GM19351 (cell line): ENCODE data around the gene GLTPD2.

Experiments used
- ATAC-seq: cut with Tn5 transposase; IDR thresholded peaks from one replicate; pipeline ENCODE4 v1.9.1; 2021; ENCODE audit warnings: mild to moderate bottlenecking, moderate library complexity; ENCODE audit not compliant: unreplicated experiment

The GLTPD2 gene

DNA sequence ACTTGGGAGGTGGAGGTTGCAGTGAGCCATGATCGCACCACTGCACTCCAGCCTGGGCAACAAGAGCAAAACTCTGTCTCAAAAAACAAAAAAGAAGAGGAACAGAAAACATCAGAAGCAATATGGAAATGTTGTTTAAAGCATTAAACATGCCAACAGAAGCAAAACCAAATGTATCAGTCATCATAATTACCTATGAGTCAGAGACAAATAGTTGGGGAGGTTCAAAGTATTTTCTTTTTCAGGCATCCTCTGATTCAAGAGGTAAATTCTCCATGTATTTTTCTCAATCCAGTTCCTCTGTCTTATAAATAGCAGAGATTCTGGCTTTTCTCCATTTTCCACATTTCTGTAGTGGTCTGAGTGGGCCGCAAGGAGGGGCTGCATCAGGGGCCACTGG is 19.1 kb upstream of the GLTPD2 start:
- no peak for ATAC-seq

DNA sequence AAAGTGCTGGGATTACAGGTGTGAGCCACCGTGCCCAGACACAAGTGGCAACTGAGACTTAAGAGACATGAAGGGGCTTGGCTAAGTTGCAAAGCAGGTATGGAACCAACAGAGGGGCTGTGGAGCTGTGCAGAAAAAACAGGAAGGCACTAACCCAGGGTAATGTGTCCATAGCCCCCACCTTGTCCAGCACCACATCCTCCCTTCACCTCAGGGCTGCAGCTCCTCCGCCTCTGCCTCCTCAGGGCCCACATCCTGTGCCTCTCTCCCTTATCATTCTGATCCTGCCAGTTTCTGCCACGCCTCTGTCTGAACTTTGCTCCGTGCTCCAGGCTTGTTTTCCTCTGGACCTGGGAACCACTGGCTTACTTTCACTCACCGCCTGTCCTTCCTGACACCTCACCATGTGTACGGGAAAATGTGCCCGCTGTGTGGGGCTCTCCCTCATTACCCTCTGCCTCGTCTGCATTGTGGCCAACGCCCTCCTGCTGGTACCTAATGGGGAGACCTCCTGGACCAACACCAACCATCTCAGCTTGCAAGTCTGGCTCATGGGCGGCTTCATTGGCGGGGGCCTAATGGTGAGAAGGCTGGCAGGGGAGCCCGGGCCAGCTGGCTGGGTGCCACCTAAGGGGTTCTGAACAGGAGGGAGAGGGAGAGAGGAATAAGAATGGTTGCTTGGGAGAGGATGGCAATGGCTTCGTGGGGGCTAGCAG is 17.1 kb upstream of the GLTPD2 start, which contains the start of gene TM4SF5:
TSS of gene TM4SF5 (plus strand) at position 368 of the 716 bp plus-strand sequence. CDS start at position 405, 37 bp downstream.
- ATAC-seq: no peak

DNA sequence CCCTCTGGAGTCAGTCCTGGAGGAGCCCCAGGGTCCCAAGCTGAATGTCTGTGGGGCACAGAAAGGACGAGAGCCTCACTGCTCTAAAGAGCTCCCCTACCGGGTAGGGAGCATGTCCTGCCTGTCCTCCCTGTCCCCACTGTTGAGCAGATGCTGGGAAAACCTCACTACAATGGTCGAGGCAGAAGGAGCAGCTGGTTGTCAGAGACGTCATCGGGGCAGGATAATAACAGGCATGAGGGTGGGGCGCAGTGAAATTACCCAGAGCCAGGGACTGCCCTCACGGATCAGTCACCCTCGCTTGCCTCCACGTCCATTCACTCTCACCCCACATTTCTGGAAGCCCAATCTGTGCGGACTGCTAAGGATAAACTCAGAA is 16.5 kb upstream of the GLTPD2 start:
- ATAC-seq: no peak

DNA sequence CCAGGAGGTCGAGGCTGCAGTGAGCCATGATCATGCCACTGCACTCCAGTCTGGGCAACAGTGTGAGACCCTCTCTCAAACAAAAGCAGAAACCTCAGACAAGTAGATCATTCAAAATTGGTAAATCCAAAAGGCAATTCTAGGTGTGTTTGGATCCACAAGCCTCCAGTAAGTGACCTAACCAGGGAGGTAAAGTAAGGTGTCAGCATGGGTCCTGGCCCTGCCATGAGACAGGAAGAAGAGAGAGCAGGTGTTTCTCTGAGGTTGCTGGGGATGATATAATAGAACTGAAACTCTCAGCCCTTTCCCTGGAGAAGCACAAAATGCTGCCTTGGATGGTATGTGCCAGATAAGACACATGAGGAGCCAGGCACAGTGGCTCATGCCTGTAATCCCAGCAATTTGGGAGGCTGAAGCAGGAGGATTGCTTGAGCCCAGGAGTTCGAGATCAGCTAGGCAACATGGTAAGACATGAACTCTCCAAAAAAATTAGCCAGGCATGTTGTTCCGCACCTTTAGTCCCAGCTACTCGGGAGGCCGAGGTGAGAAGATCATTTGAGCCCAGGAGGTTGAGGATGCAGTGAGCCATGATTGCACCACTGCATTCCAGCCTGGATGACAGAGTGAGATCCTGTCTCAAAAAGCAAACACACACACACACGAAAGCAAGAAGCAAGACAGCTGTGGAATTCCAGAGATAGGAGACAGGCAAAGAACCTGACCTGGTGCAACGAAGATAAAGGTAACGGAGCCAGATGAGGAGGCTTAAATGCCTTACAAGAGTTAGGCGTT is 10.6 kb upstream of the GLTPD2 start:
- no peak for ATAC-seq

DNA sequence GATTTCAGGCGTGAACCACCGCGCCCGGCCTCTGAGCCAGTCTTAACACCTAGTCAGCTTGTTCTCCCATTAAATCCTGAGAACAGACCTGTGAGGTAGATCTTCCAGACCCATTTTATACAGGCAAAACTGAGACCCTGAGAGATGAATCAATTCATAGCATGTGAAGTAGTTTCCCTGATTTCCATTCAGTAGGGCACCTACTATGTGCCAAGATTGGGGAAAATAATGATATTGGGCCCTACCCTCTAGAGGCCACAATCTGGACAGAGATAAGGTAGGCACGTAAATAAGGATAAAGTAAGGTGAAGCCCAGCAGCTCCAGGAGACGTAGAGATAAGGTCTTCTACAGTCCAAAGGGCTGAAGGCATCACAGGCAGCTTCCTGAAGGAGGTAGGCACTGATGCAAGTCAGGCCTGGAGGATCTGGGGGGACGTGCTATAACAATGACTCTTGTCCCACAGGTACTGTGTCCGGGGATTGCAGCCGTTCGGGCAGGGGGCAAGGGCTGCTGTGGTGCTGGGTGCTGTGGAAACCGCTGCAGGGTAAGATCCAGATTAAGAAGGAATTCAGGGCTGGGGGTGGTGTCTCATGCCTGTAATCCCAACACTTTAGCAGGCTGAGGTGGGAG is 8.3 kb upstream of the GLTPD2 start:
- no peak for ATAC-seq

DNA sequence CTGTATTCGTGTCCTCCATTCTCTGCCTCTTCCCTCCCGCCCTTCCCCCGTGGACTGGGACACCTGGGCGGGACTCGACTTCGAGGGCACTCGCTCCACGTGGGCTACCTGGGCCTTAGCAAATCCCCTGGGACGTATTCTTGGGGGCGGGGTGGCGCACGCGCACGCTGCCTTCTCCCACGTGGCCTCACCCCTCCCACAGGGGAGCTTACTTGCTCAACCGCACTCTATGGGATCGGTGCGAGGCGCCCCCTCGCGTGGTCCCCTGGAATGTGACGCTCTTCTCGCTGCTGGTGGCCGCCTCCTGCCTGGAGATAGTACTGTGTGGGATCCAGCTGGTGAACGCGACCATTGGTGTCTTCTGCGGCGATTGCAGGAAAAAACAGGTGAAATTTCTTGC is 6.1 kb upstream of the GLTPD2 start:
- ATAC-seq: no peak

DNA sequence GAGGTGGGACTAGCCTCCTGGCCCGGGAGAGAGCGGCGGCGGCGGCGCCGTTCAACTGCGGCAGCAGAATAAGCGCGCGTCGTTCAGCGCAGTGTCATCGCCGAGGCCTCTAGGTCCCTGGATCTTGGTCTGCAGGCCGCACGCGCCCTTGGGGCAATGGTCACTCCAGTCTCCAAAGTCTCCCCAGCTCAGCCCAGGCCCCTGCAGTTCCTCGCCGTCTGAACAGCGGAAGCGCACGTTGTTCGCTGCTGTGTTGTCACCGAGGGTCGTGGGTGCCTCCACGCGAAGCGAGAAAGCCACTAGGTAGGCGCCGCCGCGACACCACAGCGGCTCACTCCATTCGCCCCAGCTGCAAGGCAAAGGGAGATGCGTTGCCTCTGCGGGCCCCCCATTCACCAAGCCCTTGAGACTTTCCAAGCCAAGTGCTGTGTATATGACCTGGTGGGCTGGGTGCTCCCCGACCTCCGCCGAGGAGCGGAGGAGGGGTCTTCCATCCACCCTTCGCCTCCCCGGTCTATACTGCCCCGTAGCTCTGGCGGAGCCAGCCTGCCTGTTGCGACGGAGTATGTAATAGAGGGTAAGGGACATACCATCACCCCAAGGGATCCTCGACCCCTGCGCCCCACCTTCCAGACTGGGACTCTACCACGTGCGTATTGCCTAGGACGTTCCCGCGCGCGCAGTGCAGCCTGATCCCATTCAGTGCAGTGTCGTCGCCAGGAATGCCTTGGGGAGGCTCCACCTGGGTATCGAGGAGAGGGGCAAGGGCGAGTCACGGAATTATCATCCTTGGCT is 3.3 kb upstream of the GLTPD2 start:
- no peak for ATAC-seq

DNA sequence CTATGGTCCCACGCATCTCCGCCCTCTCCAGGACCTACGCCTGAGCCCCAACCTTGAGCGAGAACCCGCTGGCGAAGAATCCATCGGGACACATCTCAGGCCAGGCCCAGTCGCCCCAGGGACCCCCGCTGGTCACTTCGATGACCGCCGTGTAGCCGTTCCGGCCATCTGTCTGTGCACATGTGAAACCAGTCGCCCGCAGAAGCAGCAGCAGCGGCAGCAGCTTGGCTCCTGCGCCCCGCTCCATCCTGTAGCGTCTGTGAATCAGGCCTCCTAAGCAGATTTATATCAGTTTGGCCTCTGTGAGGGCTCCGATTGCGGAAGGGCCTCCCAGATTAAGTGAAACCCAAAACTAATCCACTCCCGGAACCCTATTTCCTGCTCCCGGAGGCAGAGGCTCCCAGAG is 2.7 kb upstream of the GLTPD2 start, which contains the start of gene VMO1:
TSS of gene VMO1 (minus strand) at position 259 of the 406 bp plus-strand sequence. CDS start at position 247, 12 bp downstream.
- no peak for ATAC-seq

DNA sequence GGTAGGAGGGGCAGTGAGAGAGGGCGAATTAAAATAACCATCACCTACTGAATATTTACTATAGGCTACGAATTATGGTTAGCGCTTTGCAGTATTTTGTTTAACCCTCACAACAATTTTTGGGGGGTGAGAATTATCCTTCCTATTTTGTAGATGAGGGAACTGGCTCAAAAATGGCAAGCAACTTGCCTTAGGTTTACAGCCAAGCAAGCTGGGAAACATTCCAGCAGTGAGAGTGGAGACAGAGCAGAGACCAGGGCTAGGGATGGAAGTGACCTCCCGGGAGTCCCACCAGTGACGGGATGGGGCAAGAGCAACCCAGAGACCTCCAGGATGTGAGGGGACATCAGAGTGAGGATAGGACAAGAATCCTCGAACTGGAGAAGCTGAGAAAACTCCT is 2.2 kb upstream of the GLTPD2 start:
- no peak for ATAC-seq

DNA sequence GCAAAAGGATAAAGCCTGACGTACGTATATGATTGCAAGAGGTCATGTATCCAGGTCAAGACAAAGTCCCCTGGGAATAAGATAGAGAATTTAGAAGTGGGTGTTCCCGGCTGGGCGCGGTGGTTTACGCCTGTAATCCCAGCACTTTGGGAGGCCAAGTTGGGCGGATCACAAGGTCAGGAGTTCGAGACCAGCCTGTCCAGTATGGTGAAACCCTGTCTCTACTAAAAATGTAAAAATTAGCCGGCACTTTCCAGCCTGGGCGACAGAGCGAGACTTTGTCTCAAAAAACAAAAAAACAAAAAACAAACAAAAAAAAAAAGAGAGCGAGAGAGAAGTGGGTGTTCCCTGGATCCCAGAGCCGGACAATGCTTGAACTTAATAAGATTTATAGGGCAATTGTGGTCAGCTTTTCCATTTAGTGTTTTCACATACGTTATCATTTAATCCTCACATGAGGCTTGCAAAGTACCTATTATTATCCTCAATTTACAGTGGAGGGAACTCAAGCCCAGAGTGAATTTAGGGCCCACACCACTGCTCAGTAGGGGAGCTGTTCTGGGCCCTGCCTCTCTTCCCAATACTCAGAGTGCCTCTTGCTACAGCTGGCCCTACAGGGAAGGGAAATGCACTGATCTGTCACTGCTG is 481 bp upstream of the GLTPD2 start:
- ATAC-seq: no peak

DNA sequence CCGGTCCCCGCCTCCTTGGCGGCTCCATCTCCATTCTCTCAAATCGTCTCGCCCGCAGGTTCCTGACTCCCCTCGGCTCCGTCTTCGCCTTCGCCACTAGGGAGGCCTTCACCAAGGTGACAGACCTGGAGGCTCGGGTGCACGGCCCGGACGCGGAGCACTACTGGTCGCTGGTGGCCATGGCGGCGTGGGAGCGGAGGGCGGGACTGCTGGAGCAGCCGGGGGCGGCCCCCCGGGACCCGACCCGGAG is 862 bp downstream of the GLTPD2 start:
- ATAC-seq: no peak

DNA sequence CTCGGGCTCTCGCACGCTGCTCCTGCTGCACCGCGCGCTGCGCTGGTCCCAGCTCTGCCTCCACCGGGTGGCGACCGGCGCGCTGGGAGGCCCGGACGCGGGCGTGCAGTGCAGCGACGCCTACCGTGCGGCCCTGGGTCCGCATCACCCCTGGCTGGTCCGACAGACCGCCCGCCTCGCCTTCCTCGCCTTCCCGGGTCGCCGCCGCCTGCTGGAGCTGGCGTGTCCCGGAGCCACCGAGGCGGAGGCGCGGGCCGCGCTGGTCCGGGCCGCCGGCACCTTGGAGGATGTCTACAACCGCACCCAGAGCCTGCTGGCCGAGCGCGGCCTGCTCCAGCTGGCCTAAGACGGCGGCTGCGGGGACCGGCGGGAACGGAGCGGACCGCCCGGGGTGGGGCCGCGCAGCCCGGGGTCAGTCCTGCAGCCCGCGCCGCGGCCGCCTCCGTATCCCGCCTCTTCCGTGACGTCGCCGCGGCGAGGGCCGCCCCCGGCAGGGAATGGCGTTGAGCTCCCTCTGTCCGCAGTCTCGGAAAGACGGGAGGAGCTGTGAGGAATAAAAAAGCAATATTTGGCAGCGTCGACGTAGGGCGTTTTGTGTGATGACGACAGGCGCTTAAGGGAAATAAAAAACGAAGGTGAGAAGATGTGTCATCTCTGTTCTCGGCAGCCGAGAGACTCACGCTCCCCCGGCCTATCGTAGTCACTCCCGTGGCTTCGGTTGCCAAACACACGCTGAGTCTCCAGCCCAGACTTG is 1.4 kb downstream of the GLTPD2 start:
- ATAC-seq: peak; percentile 83

DNA sequence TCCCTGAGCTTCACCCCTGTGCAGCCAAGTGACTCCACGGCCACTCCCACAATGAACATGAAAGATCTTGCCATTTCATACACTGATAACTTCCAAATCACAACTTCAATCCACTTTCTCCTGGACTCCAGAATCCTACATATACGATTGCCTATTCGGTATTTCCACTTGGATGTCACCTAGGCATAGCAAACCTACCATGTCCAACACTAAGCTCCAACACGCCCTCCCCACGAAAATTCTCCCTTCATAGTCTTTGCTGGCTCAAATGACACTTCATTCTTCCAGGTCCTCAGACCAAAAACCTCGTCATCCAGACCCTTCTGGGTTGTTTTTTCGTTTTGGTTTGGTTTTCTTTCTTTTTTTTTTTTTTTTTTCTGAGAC is 1.9 kb downstream of the GLTPD2 start:
- no peak for ATAC-seq

DNA sequence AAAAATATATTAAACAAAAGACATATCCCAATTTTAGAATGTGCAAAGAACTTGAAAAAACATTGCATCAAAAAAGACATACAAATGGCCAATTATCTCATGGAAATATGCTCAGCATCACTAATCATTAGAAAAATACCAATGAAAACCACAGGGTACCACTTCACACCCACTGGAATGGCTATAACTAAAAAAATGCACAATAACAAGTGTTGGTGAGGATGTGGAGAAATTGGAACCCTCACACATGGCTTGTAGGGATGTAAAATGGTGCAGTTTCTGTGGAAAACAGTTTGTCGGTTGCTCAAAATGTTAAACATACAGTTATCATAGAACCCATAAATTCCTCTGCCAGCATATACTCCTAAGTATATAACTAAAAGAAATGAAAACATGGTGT is 6.4 kb downstream of the GLTPD2 start:
- no peak for ATAC-seq

DNA sequence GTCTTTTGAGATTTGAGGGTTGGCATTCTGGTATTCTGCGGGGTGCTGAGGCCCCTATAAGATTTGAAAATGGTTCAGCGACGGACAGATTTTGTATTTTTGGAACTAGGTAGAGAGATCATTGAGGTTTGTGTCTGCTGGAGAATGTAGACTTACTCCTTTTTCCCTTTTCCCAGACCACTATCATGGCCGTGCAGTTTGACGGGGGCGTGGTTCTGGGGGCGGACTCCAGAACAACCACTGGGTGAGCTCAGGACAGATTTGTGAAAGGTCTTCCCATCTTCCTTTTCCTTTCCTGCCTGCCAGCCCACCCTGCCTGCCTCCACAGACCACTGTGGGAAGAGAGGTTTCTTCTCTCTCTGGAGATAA is 7.8 kb downstream of the GLTPD2 start:
- no peak for ATAC-seq

DNA sequence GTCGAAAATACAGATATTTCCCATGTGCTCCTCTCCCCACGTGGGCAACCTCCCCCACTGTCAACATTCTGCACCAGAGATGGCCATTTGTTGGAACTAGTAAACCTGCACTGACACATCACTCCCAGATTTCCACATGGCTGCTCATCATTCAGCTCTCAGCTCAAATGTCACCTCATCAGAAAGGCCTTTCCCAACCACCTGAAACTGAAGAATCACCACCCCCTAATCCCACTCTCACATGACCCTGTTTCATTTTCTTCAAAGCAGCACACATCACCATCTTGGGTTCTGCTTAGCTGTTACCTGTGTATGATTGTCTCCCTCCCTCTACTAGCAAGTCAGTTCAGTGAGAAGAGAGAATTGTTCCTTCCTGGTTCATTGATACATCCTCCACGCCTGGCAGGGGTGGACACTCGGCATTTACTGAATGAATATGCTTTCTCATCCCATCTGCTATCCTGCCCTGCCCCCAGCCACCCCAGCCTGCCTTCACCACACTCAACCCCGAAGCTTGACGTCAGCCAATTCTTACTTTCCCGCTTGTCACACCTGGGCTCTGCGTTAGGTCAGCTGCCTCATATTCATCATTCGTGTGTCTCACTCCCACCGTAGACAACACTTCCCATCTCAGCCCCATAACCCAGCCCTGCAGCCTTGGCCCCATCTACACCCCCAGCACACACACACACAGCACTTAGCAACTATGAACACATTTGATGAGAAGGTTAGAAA is 11.9 kb downstream of the GLTPD2 start:
- ATAC-seq: no peak

DNA sequence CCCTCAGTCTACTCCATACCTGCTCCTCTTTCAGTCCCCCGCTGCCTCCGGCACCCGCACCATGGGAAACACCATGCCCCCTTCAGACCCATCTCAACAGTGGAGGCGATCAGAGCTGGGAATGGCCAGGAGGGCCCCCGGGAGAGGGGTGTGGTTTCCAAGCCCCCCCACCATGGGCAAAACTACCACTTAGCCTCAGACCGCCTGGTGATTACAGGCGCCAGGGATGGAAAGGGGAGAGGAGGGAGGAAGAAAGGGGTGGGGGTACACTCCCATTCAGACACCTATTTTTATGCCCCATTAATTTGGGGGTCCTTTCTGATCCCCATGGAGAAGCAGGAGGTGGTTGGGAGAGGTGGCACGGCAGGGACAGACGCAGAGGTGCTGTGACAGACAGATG is 13.5 kb downstream of the GLTPD2 start, which contains the start of gene C17orf114:
TSS of gene C17orf114 (minus strand) at position 101 of the 400 bp plus-strand sequence.
- no peak for ATAC-seq

DNA sequence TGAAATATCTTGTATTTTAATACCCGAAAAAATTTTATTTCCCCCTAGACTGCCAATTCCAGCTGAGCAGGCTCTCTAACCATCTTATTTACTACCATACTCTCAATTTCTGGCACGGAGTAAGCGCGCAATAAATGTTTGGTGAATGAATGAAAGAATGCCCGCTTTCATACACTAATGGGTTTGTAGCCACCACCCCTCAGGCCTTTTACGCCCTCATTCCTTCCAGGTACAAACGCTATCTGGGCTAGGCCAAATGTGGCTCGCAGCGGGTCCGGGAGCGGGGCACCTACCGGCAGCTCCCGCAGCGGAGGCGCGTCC is 17.7 kb downstream of the GLTPD2 start:
- no peak for ATAC-seq

DNA sequence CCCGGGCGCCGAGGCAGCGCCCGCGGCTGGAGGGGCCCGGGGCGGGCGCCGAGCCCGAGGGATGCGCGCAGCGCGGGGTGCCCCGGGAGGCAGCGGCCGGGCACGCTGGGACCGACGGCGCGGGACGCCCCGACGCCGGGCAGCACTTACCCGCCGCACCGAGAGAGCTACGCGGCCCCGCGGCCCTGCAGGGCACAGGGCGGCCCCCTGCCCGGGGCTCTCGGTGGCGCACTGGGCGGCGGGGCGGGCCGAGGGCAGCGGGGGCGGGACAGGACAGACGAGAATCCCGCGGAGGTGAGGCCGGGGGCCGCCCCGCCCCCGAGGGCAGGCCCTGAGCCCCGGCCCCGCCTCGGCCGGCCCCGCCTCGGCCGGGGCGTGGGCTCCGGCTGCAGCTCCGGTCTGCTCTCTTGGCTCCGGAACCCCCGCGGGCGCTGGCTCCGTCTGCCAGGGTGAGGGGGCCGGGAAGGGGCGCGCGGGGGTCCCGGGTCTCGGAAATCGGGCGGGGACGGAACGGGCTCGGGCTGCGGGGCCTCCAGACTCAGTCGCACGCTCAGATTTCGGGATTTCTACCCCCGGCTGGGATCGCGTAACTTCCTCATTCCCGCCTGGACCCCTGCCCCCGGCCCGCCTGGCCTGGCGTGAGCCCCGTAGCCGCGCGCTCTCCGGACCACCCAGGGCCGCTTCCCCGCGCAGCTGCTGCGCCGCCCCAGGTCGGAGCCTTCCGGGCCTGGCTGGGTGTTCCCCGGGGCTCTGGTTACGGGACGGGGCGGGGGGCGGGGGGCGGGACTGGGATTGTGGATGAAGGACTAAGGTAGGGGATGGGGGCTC is 18.2 kb downstream of the GLTPD2 start, which contains the start of gene PLD2:
TSS of gene PLD2 (plus strand) at position 376 of the 828 bp plus-strand sequence. CDS start 621 bp downstream, outside the sequence.
- peak; percentile 95 for ATAC-seq
